HEK293 (cell line): ENCODE measurements around the gene SLC39A11.

Experiments used
- CTCF ChIP-seq: fragments of 450-650 bp; formaldehyde crosslinking; IDR thresholded peaks from 2 replicates; pipeline ENCODE4 v1.5.1; 2016; ENCODE audit warnings: missing biosample characterization, missing genetic modification characterization
- OVOL3 ChIP-seq: fragments of 450-650 bp; formaldehyde crosslinking; IDR thresholded peaks from 2 replicates; pipeline ENCODE4 v1.5.1; 2016; ENCODE audit warnings: missing biosample characterization, missing genetic modification characterization
- REST ChIP-seq: fragments of 450-650 bp; formaldehyde crosslinking; IDR thresholded peaks from 2 replicates; pipeline ENCODE4 v1.5.1; 2016; ENCODE audit warnings: missing biosample characterization, missing genetic modification characterization
- YY1 ChIP-seq: fragments of 450-650 bp; formaldehyde crosslinking; IDR thresholded peaks from 2 replicates; pipeline ENCODE4 v1.5.1; 2018; ENCODE audit warnings: missing biosample characterization, missing genetic modification characterization
- ZBTB7A ChIP-seq: fragments of 450-650 bp; formaldehyde crosslinking; IDR thresholded peaks from 2 replicates; pipeline ENCODE4 v1.5.1; 2016; ENCODE audit warnings: low read depth, missing biosample characterization, missing genetic modification characterization
- ZNF274 ChIP-seq, 2 experiments: fragments of 200-500 bp in 1 of 2; fragments of 450-650 bp in 1 of 2; sonication (Bioruptor generic) in 1 of 2; formaldehyde crosslinking in 1 of 2; IDR thresholded peaks; 2 replicates each; pipeline versions ENCODE4 v1.5.1 to v1.6.1; 2014 to 2016; ENCODE audit warnings: borderline replicate concordance in 1 of 2, inconsistent platforms in 1 of 2, low read length in 1 of 2, missing biosample characterization in 1 of 2, missing genetic modification characterization in 1 of 2
- ZNF449 ChIP-seq: fragments of 450-650 bp; formaldehyde crosslinking; IDR thresholded peaks from 2 replicates; pipeline ENCODE4 v1.5.1; 2017; ENCODE audit warnings: missing biosample characterization, mild to moderate bottlenecking, missing genetic modification characterization, moderate library complexity
- ZNF629 ChIP-seq: fragments of 450-650 bp; formaldehyde crosslinking; IDR thresholded peaks from 2 replicates; pipeline ENCODE4 v1.5.1; 2017; ENCODE audit warnings: missing biosample characterization, missing genetic modification characterization
- ZNF747 ChIP-seq: fragments of 450-650 bp; formaldehyde crosslinking; IDR thresholded peaks from 2 replicates; pipeline ENCODE4 v1.5.1; 2016; ENCODE audit warnings: missing biosample characterization, missing genetic modification characterization
- TF ChIP-seq, protein P1 (sequence below): fragments of 450-650 bp; formaldehyde crosslinking; IDR thresholded peaks from 2 replicates; pipeline ENCODE4 v1.5.1; 2016; ENCODE audit warnings: missing biosample characterization, missing genetic modification characterization

DNA sequence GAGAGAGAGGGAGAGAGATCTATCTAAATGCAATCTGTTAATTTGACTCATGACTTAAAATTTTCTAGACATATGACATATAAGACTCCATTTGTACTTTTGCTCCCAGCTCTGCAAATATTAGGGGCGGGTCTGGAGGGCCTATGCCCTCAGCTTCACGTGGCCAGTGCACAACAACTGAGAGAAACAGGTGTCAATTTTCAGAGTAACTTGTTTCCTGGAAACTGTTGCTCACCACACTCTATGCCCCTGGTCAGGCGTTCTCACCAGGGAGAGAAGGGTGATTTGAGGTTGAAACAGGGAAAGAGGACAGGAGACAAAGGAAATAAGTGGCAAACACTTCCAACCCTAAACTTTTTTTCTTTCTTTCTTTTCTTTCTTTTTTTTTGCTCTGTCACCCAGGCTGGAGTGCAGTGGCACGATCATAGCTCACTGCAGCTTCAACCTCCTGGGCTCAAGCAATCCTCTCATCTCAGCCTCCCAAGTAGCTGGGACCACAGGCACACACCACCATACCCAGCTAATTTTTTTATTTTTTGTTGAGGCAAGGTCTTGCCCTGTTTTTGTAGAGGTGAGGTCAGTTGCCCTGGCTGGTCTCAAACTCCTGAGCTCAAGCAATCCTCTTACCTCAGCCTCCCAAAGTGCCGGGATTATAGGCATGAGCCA is 270.0 kb downstream of the SLC39A11 start:
- TF ChIP-seq CTCF (no peak), ZNF274 (IDR thresholded peaks at IDR 0.05; ENCODE audit: low read length) (no peak), ZNF274 (tag by site-specific recombination; IDR thresholded peaks at IDR 0.05; ENCODE audit: borderline replicate concordance) (no peak), REST (tag by site-specific recombination) (no peak), ZNF747 (tag by site-specific recombination) (no peak), ZBTB7A (tag by site-specific recombination) (no peak), YY1 (tag by site-specific recombination) (no peak), ZNF449 (no peak), ZNF629 (no peak), OVOL3 (tag by site-specific recombination) (no peak)
- TF ChIP-seq, protein P1, sequence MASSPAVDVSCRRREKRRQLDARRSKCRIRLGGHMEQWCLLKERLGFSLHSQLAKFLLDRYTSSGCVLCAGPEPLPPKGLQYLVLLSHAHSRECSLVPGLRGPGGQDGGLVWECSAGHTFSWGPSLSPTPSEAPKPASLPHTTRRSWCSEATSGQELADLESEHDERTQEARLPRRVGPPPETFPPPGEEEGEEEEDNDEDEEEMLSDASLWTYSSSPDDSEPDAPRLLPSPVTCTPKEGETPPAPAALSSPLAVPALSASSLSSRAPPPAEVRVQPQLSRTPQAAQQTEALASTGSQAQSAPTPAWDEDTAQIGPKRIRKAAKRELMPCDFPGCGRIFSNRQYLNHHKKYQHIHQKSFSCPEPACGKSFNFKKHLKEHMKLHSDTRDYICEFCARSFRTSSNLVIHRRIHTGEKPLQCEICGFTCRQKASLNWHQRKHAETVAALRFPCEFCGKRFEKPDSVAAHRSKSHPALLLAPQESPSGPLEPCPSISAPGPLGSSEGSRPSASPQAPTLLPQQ (tag by site-specific recombination): no peak
